B cell (primary cell): ENCODE measurements around the gene LTBP2. TPM values are rescaled to one million over a fixed set of nuclear protein-coding genes. Genes with fewer than 3 reads are reported as not detected.

Experiments
- ATAC-seq: fragments of 200-7000 bp; cut with Tn5 transposase; one replicate; pipeline ENCODE4 v1.10.0; 2021; ENCODE audit warnings: low read depth, mild to moderate bottlenecking, moderate number of reproducible peaks, moderate library complexity
- CTCF ChIA-PET: fragments of 350-600 bp; sonication (Branson Sonifier 250); formaldehyde crosslinking; loops from one replicate; lab custom pipeline; 2021; ENCODE audit warnings: antibody characterized with exemption, inconsistent platforms; lab: Charles Lee
- POLR2A ChIA-PET: fragments of 350-600 bp; sonication (Branson Sonifier 250); formaldehyde crosslinking; loops from one replicate; lab custom pipeline; 2021; ENCODE audit warnings: antibody characterized with exemption; lab: Charles Lee
- DNase-seq: peaks from one replicate; pipeline ENCODE4 v3.0.0; 2013
- H2AFZ ChIP-seq: 2 replicates; pipeline ENCODE4 v1.6.1; 2012; ENCODE audit warnings: mild to moderate bottlenecking, low read depth, low read length; ENCODE audit not compliant: insufficient read depth, poor library complexity, severe bottlenecking
- H3K27ac ChIP-seq, 2 donors: 1 replicate in 1 of 2; 2 replicates in 1 of 2; pipeline ENCODE4 v1.5.1; 2012 to 2013; ENCODE audit warnings: low read length in 2 of 2, mild to moderate bottlenecking in 2 of 2, moderate library complexity in 1 of 2
- H3K27me3 ChIP-seq, 4 experiments: fragments of 200-600 bp in 1 of 4; sonication (generic) in 1 of 4; replicated peaks in 1 of 4; 1 replicate in 2 of 4; 2 replicates in 2 of 4; pipeline versions ENCODE4 v1.6.1 to v1.7.0; 2013 to 2016; ENCODE audit warnings: low read length in 3 of 4, mild to moderate bottlenecking in 2 of 4, mixed read lengths in 1 of 4, moderate library complexity in 1 of 4; ENCODE audit not compliant: insufficient read depth in 4 of 4, control insufficient read depth in 3 of 4; ENCODE audit errors: control extremely low read depth in 1 of 4
- H3K36me3 ChIP-seq, 2 experiments: replicated peaks in 1 of 2; 1 replicate in 1 of 2; 2 replicates in 1 of 2; pipeline versions ENCODE4 v1.6.1 to v1.7.1; 2013; ENCODE audit warnings: low read length in 1 of 2; ENCODE audit not compliant: insufficient read depth in 2 of 2, control insufficient read depth in 1 of 2; ENCODE audit errors: control extremely low read depth in 1 of 2, extremely low read depth in 1 of 2
- H3K4me1 ChIP-seq, 2 donors: fragments of 200-600 bp in 1 of 2; sonication (generic) in 1 of 2; 1 replicate in 1 of 2; 2 replicates in 1 of 2; pipeline versions ENCODE4 v1.5.1 to v1.6.1; 2013 to 2017; ENCODE audit warnings: low read length in 2 of 2; ENCODE audit not compliant: control insufficient read depth in 2 of 2, insufficient read depth in 2 of 2
- H3K4me2 ChIP-seq: replicated peaks from 2 replicates; pipeline ENCODE3; 2012; ENCODE audit warnings: mild to moderate bottlenecking, low read depth, low read length; ENCODE audit not compliant: poor library complexity, severe bottlenecking
- H3K4me3 ChIP-seq, 5 experiments: fragments of 200-600 bp in 1 of 5; sonication (generic) in 1 of 5; 1 replicate in 3 of 5; 2 replicates in 2 of 5; pipeline versions ENCODE4 v1.5.1 to v1.7.0; 2011 to 2016; ENCODE audit warnings: low read length in 4 of 5, mild to moderate bottlenecking in 4 of 5, low read depth in 2 of 5, control low read depth in 1 of 5, moderate library complexity in 1 of 5; ENCODE audit not compliant: insufficient read depth in 1 of 5; ENCODE audit errors: control extremely low read depth in 1 of 5, extremely low read depth in 1 of 5
- H3K79me2 ChIP-seq: fragments of 200-600 bp; sonication (generic); one replicate; pipeline ENCODE4 v1.6.0; 2016; ENCODE audit warnings: low read length; ENCODE audit not compliant: control insufficient read depth, insufficient read depth
- H3K9ac ChIP-seq: fragments of 200-600 bp; sonication (generic); 2 replicates; pipeline ENCODE4 v1.6.1; 2017; ENCODE audit warnings: mild to moderate bottlenecking, low read length, moderate library complexity
- H3K9me3 ChIP-seq, 3 donors: one replicate each; pipeline versions ENCODE4 v1.6.1 to v1.7.1; 2013; ENCODE audit warnings: low read length in 2 of 3; ENCODE audit not compliant: control insufficient read depth in 2 of 3, insufficient read depth in 1 of 3; ENCODE audit errors: control extremely low read depth in 1 of 3
- H4K20me1 ChIP-seq: 2 replicates; pipeline ENCODE4 v1.6.0; 2012; ENCODE audit warnings: mild to moderate bottlenecking, low read length; ENCODE audit not compliant: insufficient read depth, control insufficient read depth, poor library complexity, severe bottlenecking
- H3K27ac Mint-ChIP-seq: one replicate; pipeline ENCODE4 v1.8.0; 2021; ENCODE audit warnings: mixed read lengths
- H3K27me3 Mint-ChIP-seq: one replicate; pipeline ENCODE4 v1.8.0; 2021; ENCODE audit warnings: mixed read lengths
- H3K4me1 Mint-ChIP-seq: one replicate; pipeline ENCODE4 v1.8.0; 2021; ENCODE audit warnings: mixed read lengths
- H3K4me3 Mint-ChIP-seq: one replicate; pipeline ENCODE4 v1.8.0; 2021; ENCODE audit warnings: mixed read lengths
- H3K9me3 Mint-ChIP-seq: one replicate; pipeline ENCODE4 v1.8.0; 2022; ENCODE audit warnings: mixed read lengths; ENCODE audit not compliant: insufficient read depth
- EZH2 ChIP-seq: IDR thresholded peaks from 2 replicates; pipeline ENCODE4 v1.6.1; 2012; ENCODE audit warnings: borderline replicate concordance, low read depth, mild to moderate bottlenecking, moderate library complexity, low read length; ENCODE audit not compliant: insufficient read depth, poor library complexity, severe bottlenecking
- WGBS: methylation state at CpG from one replicate; pipeline ENCODE4 v1.1.5; 2013; ENCODE audit warnings: missing lambda C conversion rate; ENCODE audit not compliant: insufficient coverage; 5-methylcytosine and 5-hydroxymethylcytosine counted together
- intact Hi-C: fragments of 100-400 bp; cut with micrococcal nuclease; formaldehyde crosslinking; loops from one replicate; pipeline ENCODE4 v1.10.0; 2022
- polyA plus RNA-seq: library from polyadenylated mRNA; depleted of rRNA; stranded (reverse); fragments of >200 nt; gene quantifications from 2 replicates; pipeline ENCODE4 v1.2.3, GENCODE V29; 2012
- total RNA-seq, 2 donors: library from RNA; stranded (reverse); fragments of 120-200 nt in 1 of 2; gene quantifications; 1 replicate in 1 of 2; 2 replicates in 1 of 2; pipeline versions ENCODE4 v1.2.3 to v1.2.4, GENCODE V29; 2013 to 2022
- TF ChIP-seq, protein P1 (sequence below): fragments of 200-600 bp; IDR thresholded peaks from one replicate; pipeline ENCODE4 v1.8.0; 2022; ENCODE audit warnings: antibody characterized with exemption, mild to moderate bottlenecking

The LTBP2 gene
- total and polyA plus RNA-seq, 2 donors (not counting 1 experiment from before 2014, with no cell fraction given), result 0.12 to 0.22 TPM

DNA sequence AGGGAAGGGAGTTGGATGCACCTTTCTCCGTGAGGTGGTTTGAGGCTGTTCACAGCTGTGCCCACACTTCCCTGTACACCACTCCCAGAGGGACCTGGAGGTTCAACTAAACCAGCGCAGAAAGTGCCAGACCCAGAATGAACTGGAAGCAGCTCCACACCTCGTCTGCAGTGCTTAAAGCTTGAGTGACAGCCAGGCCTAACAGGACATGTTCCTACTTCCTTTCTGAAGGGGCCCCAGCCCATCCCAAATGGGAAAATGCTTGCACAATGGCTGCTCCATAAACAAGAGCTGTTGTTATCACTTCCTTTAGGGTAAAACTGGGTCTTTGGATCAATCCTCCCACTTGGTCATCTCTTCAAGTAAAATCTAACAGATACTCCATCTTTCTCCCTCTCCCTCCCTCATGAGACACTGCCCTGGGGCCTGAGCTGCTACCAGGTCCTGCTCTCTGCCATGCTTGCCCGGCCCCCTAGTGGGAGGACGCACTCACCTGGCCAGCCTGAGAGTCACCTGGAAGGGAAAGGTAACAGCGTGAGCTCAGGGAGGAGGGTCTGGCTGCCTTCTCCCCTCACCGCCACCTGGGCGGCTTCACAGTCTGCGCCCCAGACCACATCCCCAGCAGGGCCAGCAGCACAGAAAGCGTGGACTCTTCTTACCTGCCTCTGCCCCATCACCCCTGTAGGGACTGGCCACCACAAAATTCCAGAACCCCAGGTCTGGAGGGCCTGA, 85.0 kb downstream of the LTBP2 start:
- TF ChIP-seq EZH2, result no peak
- TF ChIP-seq, protein P1, sequence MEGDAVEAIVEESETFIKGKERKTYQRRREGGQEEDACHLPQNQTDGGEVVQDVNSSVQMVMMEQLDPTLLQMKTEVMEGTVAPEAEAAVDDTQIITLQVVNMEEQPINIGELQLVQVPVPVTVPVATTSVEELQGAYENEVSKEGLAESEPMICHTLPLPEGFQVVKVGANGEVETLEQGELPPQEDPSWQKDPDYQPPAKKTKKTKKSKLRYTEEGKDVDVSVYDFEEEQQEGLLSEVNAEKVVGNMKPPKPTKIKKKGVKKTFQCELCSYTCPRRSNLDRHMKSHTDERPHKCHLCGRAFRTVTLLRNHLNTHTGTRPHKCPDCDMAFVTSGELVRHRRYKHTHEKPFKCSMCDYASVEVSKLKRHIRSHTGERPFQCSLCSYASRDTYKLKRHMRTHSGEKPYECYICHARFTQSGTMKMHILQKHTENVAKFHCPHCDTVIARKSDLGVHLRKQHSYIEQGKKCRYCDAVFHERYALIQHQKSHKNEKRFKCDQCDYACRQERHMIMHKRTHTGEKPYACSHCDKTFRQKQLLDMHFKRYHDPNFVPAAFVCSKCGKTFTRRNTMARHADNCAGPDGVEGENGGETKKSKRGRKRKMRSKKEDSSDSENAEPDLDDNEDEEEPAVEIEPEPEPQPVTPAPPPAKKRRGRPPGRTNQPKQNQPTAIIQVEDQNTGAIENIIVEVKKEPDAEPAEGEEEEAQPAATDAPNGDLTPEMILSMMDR, result no peak
- Histone ChIP-seq H3K27ac (no peak overlapping the region), H4K20me1 (no peaks in the 10 kb centered on the region), H2AFZ (no peak overlapping the region), H3K36me3 (no peaks in the 10 kb centered on the region), H3K4me3 (no peak overlapping the region), H3K27me3 (no peaks in the 10 kb centered on the region), H3K79me2 (no peaks in the 10 kb centered on the region), H3K4me1 (peaks cover 7 to 10% of the 10 kb centered on the region in 2 donors), H3K9me3 (no peaks in the 10 kb centered on the region), H3K9ac (no peak overlapping the region), H3K4me2 (no peak overlapping the region)
- peaks cover 15% of the 10 kb centered on the region for H3K4me1 Mint-ChIP-seq
- no peak for ATAC-seq
- CTCF ChIA-PET, result no interaction called here
- POLR2A ChIA-PET, result no interaction called here
- peaks cover 12% of the 10 kb centered on the region for H3K27me3 Mint-ChIP-seq
- DNase-seq, result no peak
- no peak overlapping the region for H3K27ac Mint-ChIP-seq
- 67% methylated on average over 10 of the region's 10 CpGs for WGBS
- no peaks in the 10 kb centered on the region for H3K9me3 Mint-ChIP-seq
- H3K4me3 Mint-ChIP-seq, result no peak overlapping the region
- intact Hi-C loops, result no loop called here

DNA sequence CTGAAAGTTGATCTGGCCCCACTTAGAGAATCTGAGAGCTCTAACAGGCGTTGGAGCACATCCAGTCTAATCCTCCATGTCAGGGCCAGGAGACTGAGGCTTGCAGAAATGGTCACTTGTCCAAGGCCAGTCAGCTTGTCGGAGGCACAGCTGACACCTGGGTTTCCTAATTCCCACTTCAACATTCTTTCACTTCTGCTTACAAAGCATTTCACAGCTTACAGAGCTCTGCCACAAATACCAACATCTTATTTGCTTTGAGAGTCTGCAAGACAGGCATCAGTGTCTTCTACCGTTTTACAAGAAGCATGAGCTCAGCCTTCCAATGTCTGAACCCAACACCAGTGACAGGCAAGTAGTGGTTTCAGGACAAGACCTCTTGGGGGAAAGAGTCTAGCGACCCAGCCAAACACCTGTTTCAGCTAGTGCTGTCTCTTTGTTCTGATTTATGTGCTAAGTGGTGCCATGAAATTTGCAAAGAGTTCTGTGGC, 86.6 kb downstream of the LTBP2 start:
- no peak overlapping the region for H3K4me2 ChIP-seq
- peaks cover 15% of the 10 kb centered on the region for H3K4me1 Mint-ChIP-seq

More for the DNA sequence above, 86.6 kb downstream of the LTBP2 start:
- ATAC-seq (no peak), DNase-seq (no peak)
- POLR2A ChIA-PET, result no interaction called here
- Histone ChIP-seq H3K79me2 (no peaks in the 10 kb centered on the region), H3K4me3 (no peak overlapping the region), H3K36me3 (no peaks in the 10 kb centered on the region), H3K9me3 (no peaks in the 10 kb centered on the region), H4K20me1 (no peaks in the 10 kb centered on the region), H3K27ac (no peak overlapping the region), H3K9ac (no peak overlapping the region), H3K27me3 (no peaks in the 10 kb centered on the region), H2AFZ (peak overlapping the region; percentile 38), H3K4me1 (peaks cover 7 to 10% of the 10 kb centered on the region in 2 donors)
- Mint-ChIP-seq H3K27me3 (peaks cover 19% of the 10 kb centered on the region), H3K9me3 (no peaks in the 10 kb centered on the region), H3K4me3 (no peak overlapping the region), H3K27ac (no peak overlapping the region)
- TF ChIP-seq EZH2, result no peak
- TF ChIP-seq, protein P1, result no peak
- intact Hi-C loops, result no loop called here
- CTCF ChIA-PET, result interaction anchor here (1.3 kb wide), 1 partner anchor 10 kb away, joined by 3 read pairs; no protein-coding TSS in a partner anchor
- WGBS, result 12% methylated on average over 4 of the region's 4 CpGs
